HCT116 (cell line): ENCODE measurements around the gene GBGT1. TPM values are rescaled to one million over a fixed set of nuclear protein-coding genes. Genes with fewer than 3 reads are reported as not detected.

Source experiments
- ATAC-seq: fragments of 200-7000 bp; cut with Tn5 transposase; 2 replicates; pipeline ENCODE4 v1.9.1; 2020; ENCODE audit warnings: mild to moderate bottlenecking, moderate library complexity
- BruUV-seq: library from RNA; stranded (reverse); fragments of 400-500 nt; replicated peaks from 2 replicates; lab custom pipeline; 2021; lab: Mats Ljungman, UMichigan
- CTCF ChIA-PET: fragments of 300-600 bp; sonication (Branson Sonifier 250); formaldehyde crosslinking; loops from one replicate; lab custom pipeline; 2021; ENCODE audit warnings: antibody characterized with exemption; lab: Charles Lee
- POLR2A ChIA-PET: fragments of 300-600, 350-600 bp; sonication (Branson Sonifier 250); formaldehyde crosslinking; loops from one replicate; lab custom pipeline; 2021; ENCODE audit warnings: antibody characterized with exemption; lab: Charles Lee
- RAD21 ChIA-PET, 2 experiments: fragments of 300-600 bp; sonication (Branson Sonifier 250); formaldehyde crosslinking; loops; one replicate each; lab custom pipeline; 2023; ENCODE audit warnings: low total read pairs in 2 of 2; ENCODE audit not compliant: uncharacterized antibody in 2 of 2, unreplicated experiment in 2 of 2, low non-redundant PET in 1 of 2; lab: Charles Lee
- DNase-seq: peaks from one replicate; pipeline ENCODE4 v3.0.0-alpha.2; 2010; ENCODE audit warnings: low read depth, low spot score
- H2AFZ ChIP-seq: fragments of 200-600 bp; shearing (Covaris generic), sonication (generic); 2 replicates; pipeline ENCODE4 v1.6.1; 2017; ENCODE audit warnings: low read depth, mixed run types, mixed read lengths, antibody characterized with exemption, low read length; ENCODE audit not compliant: poor library complexity, severe bottlenecking
- H3K27ac ChIP-seq: 2 replicates; pipeline ENCODE4 v1.5.1; 2012; ENCODE audit warnings: low read depth, low read length
- H3K27me3 ChIP-seq: fragments of 200-600 bp; sonication (generic); 2 replicates; pipeline ENCODE4 v1.6.1; 2016; ENCODE audit warnings: mixed run types, low read length, mixed read lengths; ENCODE audit not compliant: insufficient read depth
- H3K36me3 ChIP-seq, 2 experiments: fragments of 200-500 bp in 1 of 2; fragments of 200-600 bp in 1 of 2; sonication (Bioruptor generic) in 1 of 2; sonication (generic) in 1 of 2; 2 replicates each; pipeline versions ENCODE4 v1.5.1 to v1.6.1; 2014 to 2016; ENCODE audit warnings: low read length in 2 of 2, inconsistent platforms in 1 of 2, mixed read lengths in 1 of 2, mixed run types in 1 of 2; ENCODE audit not compliant: insufficient read depth in 2 of 2, control insufficient read depth in 1 of 2
- H3K4me1 ChIP-seq, 2 experiments: fragments of 200-600 bp in 1 of 2; sonication (generic) in 1 of 2; 2 replicates each; pipeline versions ENCODE4 v1.5.1 to v1.6.1; 2012 to 2017; ENCODE audit warnings: low read length in 2 of 2, inconsistent platforms in 1 of 2, mild to moderate bottlenecking in 1 of 2, mixed read lengths in 1 of 2, mixed run types in 1 of 2, moderate library complexity in 1 of 2; ENCODE audit not compliant: insufficient read depth in 2 of 2, control insufficient read depth in 1 of 2
- H3K4me2 ChIP-seq: fragments of 200-600 bp; sonication (generic); 2 replicates; pipeline ENCODE4 v1.6.1; 2017; ENCODE audit warnings: mixed run types, low read length, mixed read lengths
- H3K4me3 ChIP-seq, 2 experiments: fragments of 200-600 bp in 1 of 2; sonication (generic) in 1 of 2; replicated peaks in 1 of 2; 2 replicates each; pipeline ENCODE4 v1.5.1; 2011 to 2016; ENCODE audit warnings: low read length in 2 of 2, control low read depth in 1 of 2, low read depth in 1 of 2, mild to moderate bottlenecking in 1 of 2, mixed read lengths in 1 of 2, mixed run types in 1 of 2
- H3K79me2 ChIP-seq: fragments of 200-600 bp; sonication (generic); 2 replicates; pipeline ENCODE4 v1.6.1; 2017; ENCODE audit warnings: mild to moderate bottlenecking, mixed run types, low read length, moderate library complexity, mixed read lengths; ENCODE audit not compliant: insufficient read depth
- H3K9ac ChIP-seq: fragments of 200-600 bp; sonication (generic); 2 replicates; pipeline ENCODE4 v1.6.1; 2016; ENCODE audit warnings: low read length, mixed read lengths
- H3K9me2 ChIP-seq: fragments of 200-600 bp; sonication (generic), shearing (Covaris generic); 2 replicates; pipeline ENCODE4 v1.6.1; 2017; ENCODE audit warnings: mixed run types, mild to moderate bottlenecking, moderate library complexity; ENCODE audit not compliant: insufficient read depth
- H3K9me3 ChIP-seq, 2 experiments: fragments of 200-500 bp in 1 of 2; fragments of 200-600 bp in 1 of 2; sonication (Bioruptor generic) in 1 of 2; sonication (generic) in 1 of 2; 2 replicates each; pipeline ENCODE4 v1.6.1; 2014 to 2017; ENCODE audit warnings: low read length in 2 of 2, mixed read lengths in 2 of 2, inconsistent platforms in 1 of 2, low read depth in 1 of 2, mild to moderate bottlenecking in 1 of 2, mixed run types in 1 of 2, moderate library complexity in 1 of 2; ENCODE audit not compliant: control insufficient read depth in 1 of 2, insufficient read depth in 1 of 2
- H4K20me1 ChIP-seq: fragments of 200-600 bp; sonication (generic), shearing (Covaris generic); 2 replicates; pipeline ENCODE4 v1.6.1; 2017; ENCODE audit warnings: mixed run types, mild to moderate bottlenecking, moderate library complexity; ENCODE audit not compliant: insufficient read depth
- POLR2A ChIP-seq: IDR thresholded peaks from 2 replicates; pipeline ENCODE4 v1.7.0; 2011; ENCODE audit warnings: borderline replicate concordance; ENCODE audit not compliant: insufficient read depth, insufficient read length; ENCODE audit errors: extremely low read depth
- YY1 ChIP-seq: IDR thresholded peaks from 2 replicates; pipeline ENCODE4 v1.6.1; 2011; ENCODE audit warnings: low read length, low read depth, moderate library complexity, mild to moderate bottlenecking; ENCODE audit not compliant: insufficient replicate concordance; ENCODE audit errors: extremely low read depth
- ZFX ChIP-seq: fragments of 450-650 bp; IDR thresholded peaks from 2 replicates; pipeline ENCODE4 v1.6.1; 2017
- intact Hi-C: fragments of 100-400 bp; cut with micrococcal nuclease; formaldehyde crosslinking; loops from 2 replicates; pipeline ENCODE4 v1.10.0; 2022
- total RNA-seq: library from RNA; stranded (reverse); gene quantifications from one replicate; pipeline ENCODE4 v1.2.1, GENCODE V29; 2021; ENCODE audit not compliant: unreplicated experiment

Gene GBGT1
- total RNA-seq, 1 experiment from 2014 or later = 0.34 TPM

DNA sequence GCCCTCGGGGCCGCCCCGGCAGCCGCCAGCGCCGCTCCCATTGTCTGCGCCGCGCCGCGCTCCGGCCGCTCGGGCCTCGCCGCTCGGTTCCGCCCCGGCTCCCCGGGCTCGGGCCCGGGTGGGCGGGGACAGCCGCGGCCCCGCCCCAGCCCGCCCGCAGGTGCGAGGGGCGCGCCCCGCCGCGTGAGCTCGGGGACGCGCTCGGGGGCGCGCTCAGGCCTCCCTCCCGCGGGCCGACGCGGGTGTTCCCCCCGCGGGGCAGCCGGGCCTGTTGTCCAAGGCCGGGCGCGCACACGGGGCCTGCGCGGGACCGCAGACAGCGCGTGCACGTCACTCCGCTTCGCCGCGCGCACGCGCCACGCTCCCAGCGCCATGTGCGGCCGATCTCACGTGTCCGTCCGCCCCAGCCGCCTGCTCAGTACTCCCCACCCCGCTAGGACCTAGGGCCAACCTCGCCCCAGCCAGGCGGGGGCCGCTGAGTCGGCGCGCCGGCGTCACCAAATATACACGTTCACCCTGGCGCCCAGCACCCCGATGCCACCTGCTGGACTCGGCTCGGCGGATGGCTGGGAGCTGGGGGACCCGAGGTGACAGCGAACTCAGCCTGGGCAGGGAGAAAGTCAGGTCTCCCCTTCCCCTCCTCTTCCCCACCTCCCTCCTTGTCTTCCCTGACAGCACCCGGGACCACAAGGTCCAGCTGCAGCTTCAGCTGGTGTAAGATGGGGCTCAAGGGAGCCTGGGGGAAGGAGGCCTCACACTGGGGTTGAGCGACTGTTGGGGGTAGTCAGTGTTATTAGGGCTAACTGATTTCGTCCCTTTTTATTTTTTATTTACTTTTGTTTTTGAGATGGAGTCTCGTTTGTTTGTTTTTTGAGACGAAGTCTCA lies 14.3 kb downstream of the GBGT1 start (continued):
- TF ChIP-seq POLR2A = peak; percentile 60

DNA sequence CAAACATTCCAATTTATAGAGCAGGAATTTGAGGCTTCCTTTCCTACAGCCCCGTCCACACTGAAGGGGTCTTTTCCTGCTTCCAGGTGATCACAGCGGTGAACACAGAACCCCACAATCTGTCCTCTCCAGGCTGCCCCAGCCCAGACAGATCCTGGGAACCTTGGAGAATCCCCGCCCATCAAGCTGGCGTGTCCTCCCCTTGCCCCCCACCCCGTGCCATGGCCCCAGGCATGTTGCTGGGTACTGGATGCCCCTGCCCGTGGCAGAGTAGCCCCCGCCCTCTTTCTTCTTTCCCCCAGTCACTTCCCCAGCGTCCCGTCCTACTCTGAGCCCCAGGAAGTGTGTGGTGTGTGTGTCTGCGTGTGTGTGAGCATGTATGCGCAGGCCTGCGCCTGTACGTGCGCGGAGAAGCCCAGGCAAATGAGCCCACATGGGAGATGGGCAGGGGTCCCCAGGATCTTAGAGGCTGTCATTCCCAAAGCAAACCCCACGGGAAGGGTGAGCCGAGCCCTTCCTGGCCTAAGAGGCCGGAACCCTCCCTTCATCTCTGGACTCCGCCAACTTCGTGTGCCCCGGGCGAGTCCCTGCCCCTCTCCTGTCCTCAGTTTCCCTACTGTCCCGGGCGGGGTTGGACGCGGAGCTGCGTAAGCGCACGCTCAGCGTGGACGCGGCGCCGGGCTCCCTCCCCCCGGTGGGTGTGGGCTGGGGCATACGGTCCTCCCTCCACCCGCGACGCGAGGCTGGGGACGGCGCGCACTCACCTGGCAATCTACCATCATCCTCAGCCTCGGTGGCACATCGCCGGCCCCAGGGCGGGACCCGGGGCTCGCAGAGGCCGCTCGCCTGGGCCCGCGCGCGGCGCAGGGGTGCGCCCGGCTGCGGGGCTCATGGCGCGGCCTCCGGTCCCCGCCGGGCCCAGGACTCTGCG lies 15.2 kb downstream of the GBGT1 start:
- no peaks in the 10 kb centered on the region for H3K9me2 ChIP-seq
- TF ChIP-seq YY1 = no peak
- peak; percentile 81 for TF ChIP-seq ZFX
- TF ChIP-seq, all 23 proteins: peak for 1
- RAD21 ChIA-PET = interaction anchor here in 1 of 2 experiments (0.8 kb wide), 1 partner anchor 29 kb away, joined by 3 read pairs; no protein-coding TSS in a partner anchor
- ATAC-seq (peak; percentile 34), DNase-seq (no peak)
- H3K36me3 ChIP-seq = no peaks in the 10 kb centered on the region
- peaks cover 16 to 50% of the 10 kb centered on the region in 2 experiments for H3K4me1 ChIP-seq
- H3K9ac ChIP-seq = peak overlapping the region; percentile 87
- CTCF ChIA-PET = interaction anchor here (0.6 to 5.0 kb wide), 13 partner anchors 10 to 172 kb away, joined by 3 to 40 read pairs (median 4); no protein-coding TSS in a partner anchor
- peaks cover 49% of the 10 kb centered on the region for H3K79me2 ChIP-seq
- H2AFZ ChIP-seq = no peak overlapping the region
- peak overlapping the region; percentile 93 for H3K27ac ChIP-seq
- POLR2A ChIA-PET = interaction anchor here (1.2 to 1.5 kb wide), 3 partner anchors 13 to 90 kb away, joined by 3 to 4 read pairs (median 3); no protein-coding TSS in a partner anchor
- H4K20me1 ChIP-seq = no peaks in the 10 kb centered on the region; the same call in 1 of the 2 replicates
- H3K27me3 ChIP-seq = no peaks in the 10 kb centered on the region
- BruUV-seq = no TSS peak
- intact Hi-C loops = loop anchor here (2.0 kb wide), 1 partner anchor 28 kb away; the partner anchor contains the start of gene RALGDS
- H3K9me3 ChIP-seq = no peaks in the 10 kb centered on the region
- peak overlapping the region; percentile 73 to 94 for H3K4me3 ChIP-seq
- peak overlapping the region; percentile 96 for H3K4me2 ChIP-seq
